Suprapubic skin (tissue), 4 donors: Measurements from ENCODE around the gene NXNL1.

Experiments used
- CTCF ChIP-seq, 2 donors: fragments of 200-600 bp in 1 of 2; fragments of 450-650 bp in 1 of 2; sonication (generic) in 1 of 2; IDR thresholded peaks; one replicate each; pipeline ENCODE4 v1.5.1; 2016 to 2019; ENCODE audit warnings: antibody characterized with exemption in 2 of 2, mild to moderate bottlenecking in 1 of 2, moderate library complexity in 1 of 2
- EP300 ChIP-seq: sonication (generic); formaldehyde crosslinking; IDR thresholded peaks from one replicate; pipeline ENCODE4 v1.6.1; 2017; ENCODE audit warnings: antibody characterized with exemption
- POLR2A ChIP-seq, 2 donors: fragments of 450-650 bp; IDR thresholded peaks; one replicate each; pipeline ENCODE4 v1.6.1; 2017; ENCODE audit warnings: antibody characterized with exemption in 2 of 2, mild to moderate bottlenecking in 2 of 2, moderate library complexity in 2 of 2
- POLR2AphosphoS5 ChIP-seq, 3 donors: sonication (generic); formaldehyde crosslinking; IDR thresholded peaks; one replicate each; pipeline ENCODE4 v1.6.1; 2017; ENCODE audit warnings: antibody characterized with exemption in 3 of 3

GRCh38 chr19:17435218-17435617 lies 25.5 kb downstream of the NXNL1 start:
- TF ChIP-seq CTCF (IDR thresholded peaks at IDR 0.05) (no peak), POLR2A (IDR thresholded peaks at IDR 0.05) (no peak), EP300 (no peak), POLR2AphosphoS5 (IDR thresholded peaks at IDR 0.05) (no peak)
